MM.1S (cell line): ENCODE data around the gene INPP5D.

Experiments used
- EZH2 ChIP-seq: fragments of 300-600 bp; sonication (generic); optimal IDR thresholded peaks from 2 replicates; pipeline ENCODE3; 2017; ENCODE audit warnings: low read depth, mild to moderate bottlenecking, antibody characterized with exemption, low read length, mixed read lengths
- EZH2phosphoT487 ChIP-seq: fragments of 300-600 bp; sonication (generic); IDR thresholded peaks from 2 replicates; pipeline ENCODE4 v1.6.1; 2018; ENCODE audit warnings: antibody characterized with exemption, low read length
- TF ChIP-seq, protein P1 (sequence below): fragments of 300-600 bp; sonication (generic); IDR thresholded peaks from 2 replicates; pipeline ENCODE4 v1.5.1; 2016; ENCODE audit warnings: antibody characterized with exemption, low read length, mixed read lengths

GRCh38 chr2:233227346-233227978 lies 167.3 kb downstream of the INPP5D start:
- TF ChIP-seq, protein P1, sequence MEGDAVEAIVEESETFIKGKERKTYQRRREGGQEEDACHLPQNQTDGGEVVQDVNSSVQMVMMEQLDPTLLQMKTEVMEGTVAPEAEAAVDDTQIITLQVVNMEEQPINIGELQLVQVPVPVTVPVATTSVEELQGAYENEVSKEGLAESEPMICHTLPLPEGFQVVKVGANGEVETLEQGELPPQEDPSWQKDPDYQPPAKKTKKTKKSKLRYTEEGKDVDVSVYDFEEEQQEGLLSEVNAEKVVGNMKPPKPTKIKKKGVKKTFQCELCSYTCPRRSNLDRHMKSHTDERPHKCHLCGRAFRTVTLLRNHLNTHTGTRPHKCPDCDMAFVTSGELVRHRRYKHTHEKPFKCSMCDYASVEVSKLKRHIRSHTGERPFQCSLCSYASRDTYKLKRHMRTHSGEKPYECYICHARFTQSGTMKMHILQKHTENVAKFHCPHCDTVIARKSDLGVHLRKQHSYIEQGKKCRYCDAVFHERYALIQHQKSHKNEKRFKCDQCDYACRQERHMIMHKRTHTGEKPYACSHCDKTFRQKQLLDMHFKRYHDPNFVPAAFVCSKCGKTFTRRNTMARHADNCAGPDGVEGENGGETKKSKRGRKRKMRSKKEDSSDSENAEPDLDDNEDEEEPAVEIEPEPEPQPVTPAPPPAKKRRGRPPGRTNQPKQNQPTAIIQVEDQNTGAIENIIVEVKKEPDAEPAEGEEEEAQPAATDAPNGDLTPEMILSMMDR: no peak
- TF ChIP-seq EZH2: no peak
- no peak for TF ChIP-seq EZH2phosphoT487
